Gastroesophageal sphincter (tissue), 4 donors: Measurements from ENCODE around the gene ROCK1. TPM values are rescaled to one million over a fixed set of nuclear protein-coding genes. Genes with fewer than 3 reads are reported as not detected.

Source experiments
- ATAC-seq: fragments of 150-250 bp; one replicate; pipeline ENCODE4 v1.9.1; 2016; ENCODE audit warnings: mild to moderate bottlenecking, moderate library complexity
- H3K27ac ChIP-seq, 4 donors: fragments of 200-600 bp; sonication (generic) in 3 of 4; 1 replicate in 3 of 4; 2 replicates in 1 of 4; pipeline ENCODE4 v1.5.1; 2016 to 2019
- H3K27me3 ChIP-seq: fragments of 200-600 bp; sonication (generic); one replicate; pipeline ENCODE4 v1.5.1; 2019
- H3K36me3 ChIP-seq, 2 donors: fragments of 200-600 bp; sonication (generic); one replicate each; pipeline ENCODE4 v1.5.1; 2019; ENCODE audit warnings: control low read depth in 1 of 2
- H3K4me1 ChIP-seq, 3 donors: fragments of 200-600 bp; sonication (generic); 1 replicate in 2 of 3; 2 replicates in 1 of 3; pipeline ENCODE4 v1.5.1; 2016 to 2019; ENCODE audit warnings: control low read depth in 2 of 3
- H3K4me3 ChIP-seq, 2 donors: fragments of 200-600 bp; sonication (generic); one replicate each; pipeline ENCODE4 v1.5.1; 2019; ENCODE audit warnings: mild to moderate bottlenecking in 1 of 2, moderate library complexity in 1 of 2
- H3K9me3 ChIP-seq, 3 donors: fragments of 200-600 bp; sonication (generic); one replicate each; pipeline ENCODE4 v1.5.1; 2017 to 2019; ENCODE audit warnings: control low read depth in 2 of 3
- EP300 ChIP-seq: sonication (generic); formaldehyde crosslinking; IDR thresholded peaks from one replicate; pipeline ENCODE4 v1.6.1; 2017; ENCODE audit warnings: antibody characterized with exemption, mild to moderate bottlenecking
- POLR2A ChIP-seq, 2 donors: fragments of 450-650 bp; IDR thresholded peaks; one replicate each; pipeline ENCODE4 v1.6.1; 2017; ENCODE audit warnings: antibody characterized with exemption in 2 of 2, mild to moderate bottlenecking in 2 of 2, moderate library complexity in 1 of 2
- POLR2AphosphoS5 ChIP-seq: sonication (generic); formaldehyde crosslinking; IDR thresholded peaks from one replicate; pipeline ENCODE4 v1.6.1; 2017; ENCODE audit warnings: antibody characterized with exemption
- WGBS, 2 donors: methylation state at CpG; one replicate each; pipeline ENCODE4 v1.1.5; 2018; ENCODE audit warnings: low coverage in 1 of 2; 5-methylcytosine and 5-hydroxymethylcytosine counted together
- total RNA-seq, 4 donors: library from RNA; depleted of rRNA; stranded (reverse); fragments of >200 nt; gene quantifications; one replicate each; pipeline ENCODE4 v1.1.0, GENCODE V29; 2016
- TF ChIP-seq, protein P1 (sequence below), 4 experiments: fragments of 200-600 bp in 2 of 4; fragments of 450-650 bp in 2 of 4; sonication (generic) in 1 of 4; IDR thresholded peaks; one replicate each; pipeline ENCODE4 v1.5.1; 2017 to 2019; ENCODE audit warnings: antibody characterized with exemption in 4 of 4, mild to moderate bottlenecking in 2 of 4, moderate library complexity in 2 of 4

ROCK1 gene
- total RNA-seq, 4 donors from 2014 or later, result 130 to 139 (median 133) TPM

DNA sequence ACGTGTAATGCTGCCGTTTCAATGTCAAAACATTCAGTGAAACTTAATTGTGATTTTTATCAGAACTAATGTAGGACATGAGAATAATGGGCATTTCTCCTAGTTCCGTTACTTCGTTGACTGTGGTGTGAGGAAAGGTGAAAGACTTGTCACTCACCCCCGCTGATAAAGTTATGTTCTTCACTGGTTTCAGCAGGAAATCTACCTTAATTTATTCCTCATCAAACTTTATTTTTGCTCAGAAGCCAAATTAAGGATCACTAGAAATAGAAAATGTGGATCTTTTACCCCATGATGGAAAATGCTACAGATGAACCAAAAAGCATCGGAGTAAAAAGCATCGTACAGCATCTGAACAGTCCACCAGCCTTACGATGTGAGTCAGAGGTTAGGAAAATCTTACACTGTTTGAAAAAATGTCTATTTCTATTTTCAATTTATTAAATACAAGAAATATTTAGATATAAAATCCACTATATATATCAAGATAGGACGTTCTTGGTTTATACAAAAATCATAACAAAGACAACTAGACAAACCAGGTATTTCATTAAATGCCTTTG, 1.0 kb upstream of the ROCK1 start:
- peak overlapping the region; percentile 71 to 99 (median 97) for H3K27ac ChIP-seq
- H3K9me3 ChIP-seq, result no peaks in the 10 kb centered on the region
- TF ChIP-seq EP300 (no peak), POLR2A (IDR thresholded peaks at IDR 0.05) (no peak), POLR2AphosphoS5 (no peak)
- TF ChIP-seq, protein P1, sequence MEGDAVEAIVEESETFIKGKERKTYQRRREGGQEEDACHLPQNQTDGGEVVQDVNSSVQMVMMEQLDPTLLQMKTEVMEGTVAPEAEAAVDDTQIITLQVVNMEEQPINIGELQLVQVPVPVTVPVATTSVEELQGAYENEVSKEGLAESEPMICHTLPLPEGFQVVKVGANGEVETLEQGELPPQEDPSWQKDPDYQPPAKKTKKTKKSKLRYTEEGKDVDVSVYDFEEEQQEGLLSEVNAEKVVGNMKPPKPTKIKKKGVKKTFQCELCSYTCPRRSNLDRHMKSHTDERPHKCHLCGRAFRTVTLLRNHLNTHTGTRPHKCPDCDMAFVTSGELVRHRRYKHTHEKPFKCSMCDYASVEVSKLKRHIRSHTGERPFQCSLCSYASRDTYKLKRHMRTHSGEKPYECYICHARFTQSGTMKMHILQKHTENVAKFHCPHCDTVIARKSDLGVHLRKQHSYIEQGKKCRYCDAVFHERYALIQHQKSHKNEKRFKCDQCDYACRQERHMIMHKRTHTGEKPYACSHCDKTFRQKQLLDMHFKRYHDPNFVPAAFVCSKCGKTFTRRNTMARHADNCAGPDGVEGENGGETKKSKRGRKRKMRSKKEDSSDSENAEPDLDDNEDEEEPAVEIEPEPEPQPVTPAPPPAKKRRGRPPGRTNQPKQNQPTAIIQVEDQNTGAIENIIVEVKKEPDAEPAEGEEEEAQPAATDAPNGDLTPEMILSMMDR (IDR thresholded peaks at IDR 0.05), result no peak
- H3K4me3 ChIP-seq, result peak overlapping the region; percentile 47 to 89
- no peak for ATAC-seq
- H3K4me1 ChIP-seq, result peaks cover 4 to 31% (median 12%) of the 10 kb centered on the region in 3 donors
- 9% methylated on average over 8 to 9 of the region's 9 CpGs for WGBS, 2 donors
- no peaks in the 10 kb centered on the region for H3K27me3 ChIP-seq
- no peaks in the 10 kb centered on the region for H3K36me3 ChIP-seq

DNA sequence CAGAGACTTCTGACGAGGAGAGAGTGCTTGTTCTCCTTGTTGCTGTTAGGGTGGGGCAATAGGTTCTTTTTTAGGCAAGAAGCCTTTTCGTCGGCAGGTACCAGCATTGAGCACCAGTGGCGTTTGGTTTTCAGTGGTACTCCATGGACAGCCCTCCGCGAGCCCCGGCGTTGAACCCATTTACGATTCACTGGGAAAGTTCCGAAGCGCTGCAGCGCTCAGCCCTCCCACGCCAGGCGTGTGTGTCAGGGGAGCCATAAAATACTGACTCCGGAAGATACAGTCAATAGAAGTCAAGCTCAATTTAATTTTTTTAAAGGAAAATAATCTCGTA, 494 bp upstream of the ROCK1 start:
- H3K27ac ChIP-seq, result peak overlapping the region; percentile 71 to 99 (median 97)
- H3K4me1 ChIP-seq, result peaks cover 1 to 31% (median 8%) of the 10 kb centered on the region in 3 donors
- ATAC-seq, result peak; percentile 54
- no peaks in the 10 kb centered on the region for H3K36me3 ChIP-seq
- no peaks in the 10 kb centered on the region for H3K27me3 ChIP-seq
- TF ChIP-seq, protein P1 (IDR thresholded peaks at IDR 0.05), result peak in 1 of 4 experiments; percentile 10
- peak in 1 of 2 donors; percentile 65 for TF ChIP-seq POLR2A (IDR thresholded peaks at IDR 0.05)
- no peak for TF ChIP-seq POLR2AphosphoS5
- peak overlapping the region; percentile 47 to 89 for H3K4me3 ChIP-seq
- H3K9me3 ChIP-seq, result no peaks in the 10 kb centered on the region
- 0% methylated on average over 5 of the region's 16 CpGs; no CpG with 5 or more reads in 1 of the 2 donors for WGBS, 2 donors

GRCh38 chr18:21110713-21111345, 784 bp downstream of the ROCK1 start:
- Histone ChIP-seq H3K27me3 (no peaks in the 10 kb centered on the region), H3K9me3 (no peaks in the 10 kb centered on the region), H3K4me3 (peak overlapping the region; percentile 85 to 89), H3K27ac (peak overlapping the region; percentile 86 to 99 (median 97)), H3K36me3 (no peaks in the 10 kb centered on the region), H3K4me1 (peaks cover 4 to 41% (median 14%) of the 10 kb centered on the region in 3 donors)
- ATAC-seq, result no peak
- 0% methylated on average over 6 to 8 of the region's 47 CpGs for WGBS, 2 donors
- TF ChIP-seq EP300 (no peak), POLR2AphosphoS5 (no peak), POLR2A (IDR thresholded peaks at IDR 0.05) (no peak)
- TF ChIP-seq, protein P1 (IDR thresholded peaks at IDR 0.05), result no peak

DNA sequence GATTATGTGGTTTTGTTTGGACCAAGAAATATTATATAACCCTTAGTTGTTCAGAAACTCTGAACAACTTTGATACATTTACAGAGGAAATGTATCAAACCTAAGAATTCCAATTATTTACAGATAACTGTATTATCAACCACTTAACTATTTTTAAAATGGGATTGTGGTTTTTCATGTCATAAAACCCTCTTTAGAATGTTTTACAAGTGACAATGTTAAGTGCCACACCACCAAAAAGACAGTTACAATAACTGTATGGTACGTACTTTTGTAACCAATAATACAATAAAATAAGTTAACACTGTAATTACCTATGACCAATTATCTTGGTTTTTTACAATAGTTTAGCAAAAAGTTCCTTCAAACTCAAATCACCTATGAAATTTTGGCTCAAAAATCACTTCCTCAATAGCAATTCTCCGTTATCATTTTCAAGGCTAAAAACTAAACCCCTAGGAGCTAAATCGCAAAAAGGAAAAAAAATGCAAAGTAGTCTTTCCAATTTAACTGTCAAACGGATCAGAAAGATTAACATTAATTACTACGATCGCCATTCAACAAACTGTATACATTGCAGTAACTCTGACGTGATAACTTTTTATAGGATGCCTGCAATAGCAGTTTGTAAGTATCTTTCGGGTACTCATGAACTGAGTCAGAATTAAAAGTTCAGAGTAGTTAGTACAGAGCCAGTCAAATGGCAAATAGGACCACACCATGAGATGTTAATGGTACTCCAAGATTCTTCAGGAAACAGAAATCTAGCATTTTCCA, 1.5 kb downstream of the ROCK1 start:
- H3K4me1 ChIP-seq, result peaks cover 4 to 48% (median 14%) of the 10 kb centered on the region in 3 donors
- no peak for ATAC-seq
- TF ChIP-seq EP300 (no peak), POLR2AphosphoS5 (no peak), POLR2A (IDR thresholded peaks at IDR 0.05) (no peak)
- TF ChIP-seq, protein P1 (IDR thresholded peaks at IDR 0.05), result no peak
- peak overlapping the region; percentile 85 to 89 for H3K4me3 ChIP-seq
- WGBS, 2 donors, result 0% methylated on average over 8 of the region's 8 CpGs
- peak overlapping the region in 3 of 4 donors; percentile 86 to 97 (median 97) for H3K27ac ChIP-seq
- H3K9me3 ChIP-seq, result no peaks in the 10 kb centered on the region
- H3K27me3 ChIP-seq, result no peaks in the 10 kb centered on the region
- no peaks in the 10 kb centered on the region for H3K36me3 ChIP-seq
